Cardiac muscle cell (in vitro differentiated cells and primary cell): ENCODE measurements around the gene KDM4C. TPM values are rescaled to one million over a fixed set of nuclear protein-coding genes. Genes with fewer than 3 reads are reported as not detected.

Source experiments
- DNase-seq, 2 donors: peaks; one replicate each; pipeline versions ENCODE4 v3.0.0 to v3.0.0-alpha.2; 2010 to 2017; ENCODE audit warnings: low read depth in 1 of 2, low spot score in 1 of 2
- H3K27ac ChIP-seq: fragments of 200-600 bp; sonication (generic); 2 replicates; pipeline ENCODE4 v1.5.1; 2016
- H3K27me3 ChIP-seq: fragments of 200-600 bp; sonication (generic); 2 replicates; pipeline ENCODE4 v1.6.0; 2016; ENCODE audit warnings: control low read depth
- H3K36me3 ChIP-seq: fragments of 200-600 bp; sonication (generic); 2 replicates; pipeline ENCODE4 v1.5.1; 2016; ENCODE audit warnings: control low read depth
- H3K4me1 ChIP-seq: fragments of 200-600 bp; sonication (generic); 2 replicates; pipeline ENCODE4 v1.8.1; 2017; ENCODE audit warnings: low read depth, mild to moderate bottlenecking, mixed run types
- H3K4me3 ChIP-seq: fragments of 200-600 bp; sonication (generic); 2 replicates; pipeline ENCODE4 v1.5.1; 2016; ENCODE audit warnings: mild to moderate bottlenecking
- H3K9me3 ChIP-seq: fragments of 200-600 bp; sonication (generic); 2 replicates; pipeline ENCODE4 v1.5.1; 2017; ENCODE audit warnings: low read depth, mild to moderate bottlenecking, control low read depth
- CTCF ChIP-seq: IDR thresholded peaks from 2 replicates; pipeline ENCODE4 v1.5.1; 2012; ENCODE audit warnings: low read depth, mild to moderate bottlenecking, low read length
- polyA plus RNA-seq: library from polyadenylated mRNA; unstranded; fragments of >200 nt; fragmentation: Nextera tagmentation; extraction: Ambion mirVana; gene quantifications from 2 replicates; pipeline ENCODE4 v1.2.1, GENCODE V29; 2016
- total RNA-seq: library from RNA; depleted of rRNA; stranded (reverse); fragments of >200 nt; gene quantifications from 2 replicates; pipeline ENCODE4 v1.2.3, GENCODE V29; 2016

KDM4C gene
- total and polyA plus RNA-seq, 2 experiments from 2014 or later, result 15.1 to 32.0 TPM

- DNase-seq, result no peak
- TF ChIP-seq CTCF, result no peak
- Histone ChIP-seq H3K27ac (no peak overlapping the region), H3K4me3 (no peak overlapping the region), H3K36me3 (no peaks in the 10 kb centered on the region), H3K9me3 (no peaks in the 10 kb centered on the region), H3K4me1 (no peaks in the 10 kb centered on the region), H3K27me3 (no peaks in the 10 kb centered on the region)
Measured at GRCh38 chr9:7123743-7124142, 366.0 kb downstream of the KDM4C start.

- Histone ChIP-seq H3K9me3 (no peaks in the 10 kb centered on the region), H3K27ac (no peak overlapping the region), H3K4me3 (no peak overlapping the region), H3K27me3 (no peaks in the 10 kb centered on the region), H3K4me1 (peaks cover under 1% of the 10 kb centered on the region), H3K36me3 (no peaks in the 10 kb centered on the region)
- TF ChIP-seq CTCF, result no peak
- DNase-seq, result no peak
Measured at GRCh38 chr9:7125231-7125630, 367.5 kb downstream of the KDM4C start.

DNA sequence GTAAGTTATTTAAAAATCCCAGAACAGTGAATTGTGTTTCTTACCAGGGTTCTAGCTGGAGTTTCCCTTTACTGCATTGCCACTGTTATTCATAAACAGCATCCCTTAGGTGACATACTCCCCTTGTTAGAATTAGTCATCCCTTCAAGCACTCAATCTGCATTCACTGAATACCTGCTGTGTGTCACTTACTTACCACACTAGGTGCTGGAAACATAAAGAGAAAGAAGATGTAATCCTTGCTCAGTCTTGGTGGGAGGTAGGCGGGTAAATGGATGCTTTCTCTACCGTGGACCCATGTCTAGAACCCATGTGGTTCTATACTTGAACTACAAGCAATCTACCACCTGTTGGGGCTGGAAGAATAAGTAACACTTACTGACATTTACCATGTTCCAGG, 371.6 kb downstream of the KDM4C start:
- Histone ChIP-seq H3K27me3 (no peaks in the 10 kb centered on the region), H3K9me3 (no peaks in the 10 kb centered on the region), H3K36me3 (no peaks in the 10 kb centered on the region), H3K4me1 (peaks cover 4% of the 10 kb centered on the region), H3K27ac (no peak overlapping the region), H3K4me3 (no peak overlapping the region)
- no peak for TF ChIP-seq CTCF
- no peak for DNase-seq

- TF ChIP-seq CTCF, result no peak
- no peaks in the 10 kb centered on the region for H3K9me3 ChIP-seq
- DNase-seq, result no peak
- H3K4me1 ChIP-seq, result peaks cover 4% of the 10 kb centered on the region
- H3K36me3 ChIP-seq, result no peaks in the 10 kb centered on the region
- no peaks in the 10 kb centered on the region for H3K27me3 ChIP-seq
- H3K27ac ChIP-seq, result no peak overlapping the region
- H3K4me3 ChIP-seq, result no peak overlapping the region
Measured at GRCh38 chr9:7130266-7130820, 372.6 kb downstream of the KDM4C start.

DNA sequence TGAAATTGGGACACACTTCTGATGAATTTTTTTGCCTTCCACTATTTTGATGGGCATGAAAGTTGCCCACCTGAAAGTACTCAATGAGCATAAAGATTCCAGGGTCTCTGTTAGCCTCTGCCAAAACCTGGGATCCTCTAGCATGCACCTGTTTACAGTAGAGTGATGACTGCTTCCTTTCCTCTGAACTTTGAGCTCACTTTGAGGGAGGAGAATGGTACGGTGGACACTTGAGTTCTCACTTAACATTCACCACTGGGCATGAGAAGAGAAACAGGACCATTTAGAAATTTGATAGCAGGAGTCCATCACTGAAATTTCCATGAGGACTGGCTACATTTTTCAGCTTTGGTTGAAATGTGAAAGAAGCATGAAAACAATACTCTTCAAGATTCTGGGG, 374.8 kb downstream of the KDM4C start:
- no peak overlapping the region for H3K27ac ChIP-seq
- H3K9me3 ChIP-seq, result no peaks in the 10 kb centered on the region
- peaks cover 4% of the 10 kb centered on the region for H3K4me1 ChIP-seq
- no peaks in the 10 kb centered on the region for H3K36me3 ChIP-seq
- no peak for TF ChIP-seq CTCF
- H3K27me3 ChIP-seq, result no peaks in the 10 kb centered on the region
- H3K4me3 ChIP-seq, result no peak overlapping the region
- DNase-seq, result no peak

DNA sequence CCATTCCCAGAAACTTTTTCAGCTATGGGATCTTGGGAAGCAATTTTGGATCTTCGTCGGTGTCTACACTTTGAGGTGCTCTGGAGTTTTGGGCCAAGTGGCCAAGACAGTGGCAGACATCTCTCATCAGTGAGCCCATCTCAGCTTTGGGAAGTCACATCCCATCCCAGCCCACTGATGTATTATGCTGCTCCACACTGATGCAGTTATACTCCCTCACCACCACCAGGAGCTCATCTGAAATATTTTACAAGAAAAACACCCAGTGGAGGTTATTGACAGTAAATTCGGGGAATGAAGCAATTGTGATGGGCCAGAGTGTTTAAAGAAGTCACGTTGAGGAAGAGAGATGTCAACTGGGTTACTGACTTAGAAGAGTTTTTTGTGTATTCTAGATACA, 378.0 kb downstream of the KDM4C start:
- no peaks in the 10 kb centered on the region for H3K36me3 ChIP-seq
- H3K27ac ChIP-seq, result no peak overlapping the region
- H3K27me3 ChIP-seq, result no peaks in the 10 kb centered on the region
- H3K4me1 ChIP-seq, result peaks cover 10% of the 10 kb centered on the region
- TF ChIP-seq CTCF, result no peak
- no peak overlapping the region for H3K4me3 ChIP-seq
- H3K9me3 ChIP-seq, result no peaks in the 10 kb centered on the region
- no peak for DNase-seq
